GM12891 (cell line): Measurements from ENCODE around the gene USP17L25.
"Not testable (repeated sequence)": the region's sequence is repeated elsewhere in the genome, so short reads cannot be mapped to it uniquely, and the experiment has no call there.

Experiments used
- PAX5 ChIP-seq: IDR thresholded peaks from 2 replicates; pipeline ENCODE4 v1.6.1; 2011; ENCODE audit warnings: low read length, moderate library complexity, mild to moderate bottlenecking; ENCODE audit not compliant: insufficient read depth, severe bottlenecking
- POLR2A ChIP-seq: IDR thresholded peaks from 2 replicates; pipeline ENCODE4 v1.6.1; 2011; ENCODE audit warnings: low read depth, low read length, control low read depth

DNA sequence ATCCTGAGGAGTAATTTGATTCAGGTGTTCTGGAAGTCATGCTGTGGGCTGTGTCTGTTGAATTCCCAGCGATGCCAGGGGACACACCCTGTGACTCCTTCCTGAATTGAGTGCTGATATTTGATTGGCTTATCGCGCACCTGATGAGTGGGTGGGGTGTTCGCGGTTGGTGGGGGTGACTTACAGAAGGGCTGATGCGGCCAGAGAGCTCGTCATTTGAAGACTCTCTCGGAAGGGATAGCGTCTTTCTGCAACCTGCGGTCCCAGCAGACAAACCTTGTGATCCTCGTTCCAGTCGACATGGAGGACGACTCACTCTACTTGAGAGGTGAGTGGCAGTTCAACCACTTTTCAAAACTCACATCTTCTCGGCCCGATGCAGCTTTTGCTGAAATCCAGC, 33.1 kb downstream of the USP17L25 start, which contains the start of gene USP17L30:
- not testable (repeated sequence) for TF ChIP-seq POLR2A, PAX5
